Uterus (tissue), 4 donors: ENCODE measurements around the gene PCSK7. TPM values are rescaled to one million over a fixed set of nuclear protein-coding genes. Genes with fewer than 3 reads are reported as not detected.

Experiments used
- DNase-seq, 2 donors: peaks; one replicate each; pipeline ENCODE4 v3.0.0-alpha.2; 2019 to 2020
- H3K27ac ChIP-seq, 2 donors: fragments of 200-600 bp; sonication (generic); 1 replicate in 1 of 2; 2 replicates in 1 of 2; pipeline ENCODE4 v1.5.1; 2016 to 2018
- H3K27me3 ChIP-seq, 2 donors: fragments of 200-600 bp; sonication (generic); one replicate each; pipeline ENCODE4 v1.5.1; 2018 to 2019; ENCODE audit warnings: control low read depth in 1 of 2
- H3K36me3 ChIP-seq, 2 donors: fragments of 200-600 bp; sonication (generic); one replicate each; pipeline ENCODE4 v1.5.1; 2019; ENCODE audit warnings: control low read depth in 1 of 2
- H3K4me1 ChIP-seq, 2 donors: fragments of 200-600 bp; sonication (generic); one replicate each; pipeline ENCODE4 v1.5.1; 2018 to 2019; ENCODE audit warnings: control low read depth in 1 of 2
- H3K4me3 ChIP-seq, 2 donors: fragments of 200-600 bp; sonication (generic); 1 replicate in 1 of 2; 2 replicates in 1 of 2; pipeline ENCODE4 v1.5.1; 2018 to 2019; ENCODE audit warnings: mild to moderate bottlenecking in 1 of 2
- H3K9me3 ChIP-seq, 2 donors: fragments of 200-600 bp; sonication (generic); one replicate each; pipeline ENCODE4 v1.5.1; 2019; ENCODE audit warnings: control low read depth in 1 of 2
- CTCF ChIP-seq, 4 experiments: fragments of 200-600 bp in 2 of 4; fragments of 450-650 bp in 2 of 4; sonication (generic) in 2 of 4; IDR thresholded peaks; one replicate each; pipeline ENCODE4 v1.5.1; 2016 to 2019; ENCODE audit warnings: antibody characterized with exemption in 4 of 4, mild to moderate bottlenecking in 2 of 4, moderate library complexity in 1 of 4
- POLR2A ChIP-seq, 2 donors: fragments of 450-650 bp; IDR thresholded peaks; one replicate each; pipeline ENCODE4 v1.6.1; 2016; ENCODE audit warnings: antibody characterized with exemption in 2 of 2, mild to moderate bottlenecking in 1 of 2, moderate library complexity in 1 of 2
- intact Hi-C: fragments of 100-400 bp; cut with DNase I; formaldehyde crosslinking; loops from one replicate; pipeline ENCODE4 v1.15.1; 2023; ENCODE audit warnings: low total_unique reads
- total RNA-seq, 4 donors: library from RNA; depleted of rRNA in 3 of 4; stranded (reverse); fragments of >200 nt in 3 of 4; gene quantifications; one replicate each; pipeline versions ENCODE4 v1.1.0 to v1.2.4, GENCODE V29; 2014 to 2023
- donor health status: DM: yes; HTN: yes; CAD: no.

PCSK7 gene
- total RNA-seq, 4 donors from 2014 or later: 23.3 to 78.9 (median 35.3) TPM

- peaks cover 0 to 5% of the 10 kb centered on the region in 2 donors for H3K4me1 ChIP-seq
These were observed 62.1 kb downstream of the PCSK7 start for GRCh38 chr11:117169736-117170135.

GRCh38 chr11:117166491-117166890 lies 65.4 kb downstream of the PCSK7 start:
- intact Hi-C loops: no loop called here
- Histone ChIP-seq H3K36me3 (no peaks in the 10 kb centered on the region), H3K27me3 (no peaks in the 10 kb centered on the region), H3K9me3 (no peaks in the 10 kb centered on the region), H3K4me1 (peaks cover 0 to 5% of the 10 kb centered on the region in 2 donors), H3K27ac (no peak overlapping the region), H3K4me3 (no peak overlapping the region)
- no peak for DNase-seq
- TF ChIP-seq POLR2A (IDR thresholded peaks at IDR 0.05) (no peak), CTCF (IDR thresholded peaks at IDR 0.05) (no peak)

More at GRCh38 chr11:117169736-117170135, 62.1 kb downstream of the PCSK7 start:
- no peak overlapping the region for H3K4me3 ChIP-seq
- H3K9me3 ChIP-seq: no peaks in the 10 kb centered on the region
- peak overlapping the region; percentile 34 to 45 for H3K27ac ChIP-seq
- DNase-seq: no peak
- no peaks in the 10 kb centered on the region for H3K27me3 ChIP-seq
- intact Hi-C loops: no loop called here
- TF ChIP-seq POLR2A (IDR thresholded peaks at IDR 0.05): no peak
- no peak for TF ChIP-seq CTCF (IDR thresholded peaks at IDR 0.05)
- no peaks in the 10 kb centered on the region for H3K36me3 ChIP-seq

DNA sequence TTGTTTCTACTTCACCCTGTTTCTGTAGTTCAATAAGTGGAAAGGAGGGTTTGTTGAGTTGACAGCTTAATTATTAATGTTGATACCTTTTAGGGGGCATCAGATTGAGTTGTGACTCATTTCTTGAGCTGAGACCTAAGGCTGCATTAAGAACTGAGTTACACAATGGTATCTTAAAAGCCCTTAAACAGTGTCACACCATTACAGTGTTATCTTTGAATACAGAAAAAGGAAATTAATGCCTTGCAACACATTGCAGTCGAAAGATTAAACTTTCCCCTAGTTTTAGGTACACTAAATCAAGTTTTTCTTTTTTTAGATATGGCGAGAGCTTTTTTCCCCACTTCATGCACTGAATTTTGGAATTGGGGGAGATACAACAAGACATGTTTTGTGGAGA lies 71.0 kb downstream of the PCSK7 start:
- H3K4me3 ChIP-seq: no peak overlapping the region
- no peak overlapping the region for H3K27ac ChIP-seq
- H3K4me1 ChIP-seq: peaks cover 0 to 7% of the 10 kb centered on the region in 2 donors
- intact Hi-C loops: no loop called here
- H3K27me3 ChIP-seq: no peaks in the 10 kb centered on the region
- no peak for DNase-seq
- H3K36me3 ChIP-seq: no peaks in the 10 kb centered on the region
- no peaks in the 10 kb centered on the region for H3K9me3 ChIP-seq
- no peak for TF ChIP-seq CTCF (IDR thresholded peaks at IDR 0.05)
- TF ChIP-seq POLR2A (IDR thresholded peaks at IDR 0.05): no peak

DNA sequence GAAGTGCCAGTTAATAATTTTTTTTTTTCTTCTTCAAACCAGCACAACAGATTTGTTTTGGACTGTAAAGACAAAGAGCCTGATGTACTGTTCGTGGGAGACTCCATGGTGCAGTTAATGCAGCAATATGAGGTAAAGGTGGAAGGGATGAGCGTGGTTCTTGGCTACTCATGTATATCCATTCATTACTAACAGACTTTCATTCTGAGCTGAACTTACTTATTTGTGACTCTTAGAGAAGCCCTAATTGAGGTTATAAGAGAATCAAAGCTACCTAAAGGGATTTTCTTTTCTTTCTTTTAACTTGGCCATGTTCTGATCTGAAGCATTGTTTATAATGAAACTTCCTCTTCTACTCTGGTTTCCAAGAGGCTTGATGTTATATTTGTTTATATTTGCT lies 72.0 kb downstream of the PCSK7 start:
- Histone ChIP-seq H3K27ac (no peak overlapping the region), H3K36me3 (no peaks in the 10 kb centered on the region), H3K4me3 (no peak overlapping the region), H3K9me3 (no peaks in the 10 kb centered on the region), H3K4me1 (peaks cover 0 to 7% of the 10 kb centered on the region in 2 donors), H3K27me3 (no peaks in the 10 kb centered on the region)
- DNase-seq: no peak
- TF ChIP-seq POLR2A (IDR thresholded peaks at IDR 0.05) (no peak), CTCF (IDR thresholded peaks at IDR 0.05) (no peak)
- intact Hi-C loops: no loop called here

DNA sequence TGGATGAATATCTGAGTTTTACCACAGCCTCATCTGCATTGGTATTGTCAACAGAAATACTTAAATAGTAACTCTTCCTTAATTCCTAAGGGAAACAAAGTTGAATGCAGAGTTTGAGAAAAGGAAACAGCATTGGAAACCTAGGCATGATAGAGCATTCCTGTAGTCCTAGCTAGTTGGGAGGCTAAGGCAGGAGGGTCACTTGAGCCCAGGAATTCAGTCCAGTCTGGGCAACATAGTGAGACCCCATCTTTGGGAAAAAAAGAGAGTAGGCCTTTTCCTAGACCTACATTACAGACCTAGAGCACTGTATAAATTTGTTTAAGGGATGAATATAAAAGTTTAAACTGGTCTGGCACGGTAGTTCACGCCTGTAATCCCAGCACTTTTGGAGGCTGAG lies 74.4 kb downstream of the PCSK7 start:
- no peaks in the 10 kb centered on the region for H3K9me3 ChIP-seq
- intact Hi-C loops: no loop called here
- H3K4me1 ChIP-seq: peaks cover 0 to 10% of the 10 kb centered on the region in 2 donors
- H3K36me3 ChIP-seq: no peaks in the 10 kb centered on the region
- H3K27ac ChIP-seq: no peak overlapping the region
- H3K4me3 ChIP-seq: no peak overlapping the region
- TF ChIP-seq CTCF (IDR thresholded peaks at IDR 0.05) (no peak), POLR2A (IDR thresholded peaks at IDR 0.05) (no peak)
- DNase-seq: no peak
- no peaks in the 10 kb centered on the region for H3K27me3 ChIP-seq
